ENCODE data around the gene PPFIA2.

PPFIA2 gene

GRCh38 chr12:81386101-81386500 lies 373.0 kb downstream of the PPFIA2 start:
- Histone ChIP-seq H3K4me3 (no peak overlapping the region), H3K36me3 (ENCODE audit: insufficient read depth, low read length) (no peaks in the 10 kb centered on the region), H3K27ac (no peak overlapping the region), H3K9me3 (ENCODE audit: low read depth, low read length) (no peaks in the 10 kb centered on the region), H3K9ac (ENCODE audit: insufficient read length) (no peak overlapping the region)
- DNase-seq (ENCODE audit: low read depth, low spot score), result no peak
- TF ChIP-seq EZH2 (IDR thresholded peaks at IDR 0.05) (no peak), FOXP2 (optimal IDR thresholded peaks at IDR 0.05; ENCODE audit: control extremely low read depth, extremely low read length, insufficient read depth) (no peak), POLR2AphosphoS5 (IDR thresholded peaks at IDR 0.05; ENCODE audit: borderline replicate concordance, low read depth, low read length) (no peak)

GRCh38 chr12:81381951-81382350 lies 377.2 kb downstream of the PPFIA2 start:
- DNase-seq (ENCODE audit: low read depth, low spot score), result no peak
- Histone ChIP-seq H3K9me3 (ENCODE audit: low read depth, low read length) (no peaks in the 10 kb centered on the region), H3K4me3 (no peak overlapping the region), H3K9ac (ENCODE audit: insufficient read length) (no peak overlapping the region), H3K36me3 (ENCODE audit: insufficient read depth, low read length) (no peaks in the 10 kb centered on the region), H3K27ac (no peak overlapping the region)
- no peak for TF ChIP-seq POLR2AphosphoS5 (IDR thresholded peaks at IDR 0.05; ENCODE audit: borderline replicate concordance, low read depth, low read length)
- TF ChIP-seq EZH2 (IDR thresholded peaks at IDR 0.05), result no peak
- no peak for TF ChIP-seq FOXP2 (optimal IDR thresholded peaks at IDR 0.05; ENCODE audit: control extremely low read depth, extremely low read length, insufficient read depth)

GRCh38 chr12:81378601-81379285 lies 380.4 kb downstream of the PPFIA2 start:
- no peak overlapping the region for H3K4me3 ChIP-seq
- DNase-seq (ENCODE audit: low read depth, low spot score), result no peak
- H3K9ac ChIP-seq (ENCODE audit: insufficient read length), result no peak overlapping the region
- no peak for TF ChIP-seq EZH2 (IDR thresholded peaks at IDR 0.05)
- TF ChIP-seq POLR2AphosphoS5 (IDR thresholded peaks at IDR 0.05; ENCODE audit: borderline replicate concordance, low read depth, low read length), result no peak
- TF ChIP-seq FOXP2 (optimal IDR thresholded peaks at IDR 0.05; ENCODE audit: control extremely low read depth, extremely low read length, insufficient read depth), result no peak
- H3K9me3 ChIP-seq (ENCODE audit: low read depth, low read length), result no peaks in the 10 kb centered on the region
- no peaks in the 10 kb centered on the region for H3K36me3 ChIP-seq (ENCODE audit: insufficient read depth, low read length)
- H3K27ac ChIP-seq, result no peak overlapping the region

GRCh38 chr12:81377771-81378170 lies 381.4 kb downstream of the PPFIA2 start:
- Histone ChIP-seq H3K4me3 (no peak overlapping the region), H3K27ac (no peak overlapping the region), H3K9ac (ENCODE audit: insufficient read length) (no peak overlapping the region), H3K36me3 (ENCODE audit: insufficient read depth, low read length) (no peaks in the 10 kb centered on the region), H3K9me3 (ENCODE audit: low read depth, low read length) (no peaks in the 10 kb centered on the region)
- DNase-seq (ENCODE audit: low read depth, low spot score), result no peak
- TF ChIP-seq FOXP2 (optimal IDR thresholded peaks at IDR 0.05; ENCODE audit: control extremely low read depth, extremely low read length, insufficient read depth), result no peak
- TF ChIP-seq POLR2AphosphoS5 (IDR thresholded peaks at IDR 0.05; ENCODE audit: borderline replicate concordance, low read depth, low read length), result no peak
- no peak for TF ChIP-seq EZH2 (IDR thresholded peaks at IDR 0.05)

GRCh38 chr12:81375969-81376368 lies 383.2 kb downstream of the PPFIA2 start:
- no peak for TF ChIP-seq EZH2 (IDR thresholded peaks at IDR 0.05)
- TF ChIP-seq FOXP2 (optimal IDR thresholded peaks at IDR 0.05; ENCODE audit: control extremely low read depth, extremely low read length, insufficient read depth), result no peak
- H3K9me3 ChIP-seq (ENCODE audit: low read depth, low read length), result no peaks in the 10 kb centered on the region
- no peaks in the 10 kb centered on the region for H3K36me3 ChIP-seq (ENCODE audit: insufficient read depth, low read length)
- H3K27ac ChIP-seq, result no peak overlapping the region
- H3K9ac ChIP-seq (ENCODE audit: insufficient read length), result no peak overlapping the region
- no peak for DNase-seq (ENCODE audit: low read depth, low spot score)
- H3K4me3 ChIP-seq, result no peak overlapping the region

- no peak for TF ChIP-seq EZH2 (IDR thresholded peaks at IDR 0.05)
- TF ChIP-seq POLR2AphosphoS5 (IDR thresholded peaks at IDR 0.05; ENCODE audit: borderline replicate concordance, low read depth, low read length), result no peak
- no peak for TF ChIP-seq FOXP2 (optimal IDR thresholded peaks at IDR 0.05; ENCODE audit: control extremely low read depth, extremely low read length, insufficient read depth)
- H3K36me3 ChIP-seq (ENCODE audit: insufficient read depth, low read length), result no peaks in the 10 kb centered on the region
- no peaks in the 10 kb centered on the region for H3K9me3 ChIP-seq (ENCODE audit: low read depth, low read length)
- H3K9ac ChIP-seq (ENCODE audit: insufficient read length), result no peak overlapping the region
- DNase-seq (ENCODE audit: low read depth, low spot score), result no peak
- no peak overlapping the region for H3K4me3 ChIP-seq
- no peak overlapping the region for H3K27ac ChIP-seq
These were observed 388.7 kb downstream of the PPFIA2 start for GRCh38 chr12:81370456-81370855.

GRCh38 chr12:81369175-81369574 lies 390.0 kb downstream of the PPFIA2 start:
- no peak for TF ChIP-seq POLR2AphosphoS5 (IDR thresholded peaks at IDR 0.05; ENCODE audit: borderline replicate concordance, low read depth, low read length)
- no peak for TF ChIP-seq EZH2 (IDR thresholded peaks at IDR 0.05)
- TF ChIP-seq FOXP2 (optimal IDR thresholded peaks at IDR 0.05; ENCODE audit: control extremely low read depth, extremely low read length, insufficient read depth), result no peak
- DNase-seq (ENCODE audit: low read depth, low spot score), result no peak
- H3K9me3 ChIP-seq (ENCODE audit: low read depth, low read length), result no peaks in the 10 kb centered on the region
- H3K36me3 ChIP-seq (ENCODE audit: insufficient read depth, low read length), result no peaks in the 10 kb centered on the region
- no peak overlapping the region for H3K9ac ChIP-seq (ENCODE audit: insufficient read length)
- no peak overlapping the region for H3K27ac ChIP-seq
- H3K4me3 ChIP-seq, result no peak overlapping the region

- Histone ChIP-seq H3K36me3 (ENCODE audit: insufficient read depth, low read length) (no peaks in the 10 kb centered on the region), H3K27ac (no peak overlapping the region), H3K4me3 (no peak overlapping the region), H3K9me3 (ENCODE audit: low read depth, low read length) (no peaks in the 10 kb centered on the region), H3K9ac (ENCODE audit: insufficient read length) (no peak overlapping the region)
- TF ChIP-seq FOXP2 (optimal IDR thresholded peaks at IDR 0.05; ENCODE audit: control extremely low read depth, extremely low read length, insufficient read depth) (no peak), EZH2 (IDR thresholded peaks at IDR 0.05) (no peak), POLR2AphosphoS5 (IDR thresholded peaks at IDR 0.05; ENCODE audit: borderline replicate concordance, low read depth, low read length) (no peak)
- DNase-seq (ENCODE audit: low read depth, low spot score), result no peak
These were observed 393.9 kb downstream of the PPFIA2 start for GRCh38 chr12:81365284-81365683.

GRCh38 chr12:81360916-81361315 lies 398.2 kb downstream of the PPFIA2 start:
- Histone ChIP-seq H3K9ac (ENCODE audit: insufficient read length) (no peak overlapping the region), H3K4me3 (no peak overlapping the region), H3K27ac (no peak overlapping the region), H3K9me3 (ENCODE audit: low read depth, low read length) (no peaks in the 10 kb centered on the region), H3K36me3 (ENCODE audit: insufficient read depth, low read length) (no peaks in the 10 kb centered on the region)
- no peak for TF ChIP-seq FOXP2 (optimal IDR thresholded peaks at IDR 0.05; ENCODE audit: control extremely low read depth, extremely low read length, insufficient read depth)
- TF ChIP-seq POLR2AphosphoS5 (IDR thresholded peaks at IDR 0.05; ENCODE audit: borderline replicate concordance, low read depth, low read length), result no peak
- TF ChIP-seq EZH2 (IDR thresholded peaks at IDR 0.05), result no peak
- no peak for DNase-seq (ENCODE audit: low read depth, low spot score)
